ENCODE results near the gene CCDC158. TPM values are rescaled to one million over a fixed set of nuclear protein-coding genes. Genes with fewer than 3 reads are reported as not detected.

Gene CCDC158
- total and polyA plus RNA-seq, 2 of the 4 experiments (the other 2 are of a cell fraction) = not detected

GRCh38 chr4:76309939-76310550 is 110.9 kb downstream of the CCDC158 start:
- Histone ChIP-seq H2BK120ac (ENCODE audit: low read depth, low read length) (no peak overlapping the region), H3K36me3 (ENCODE audit: control insufficient read depth, insufficient read depth, low read length) (peaks cover 8% of the 10 kb centered on the region), H3K18ac (ENCODE audit: low read depth, low read length) (no peak overlapping the region), H4K5ac (ENCODE audit: low read depth, low read length) (no peak overlapping the region), H3K23ac (ENCODE audit: low read depth, low read length) (no peak overlapping the region), H3K9me3 (ENCODE audit: control insufficient read depth, insufficient read depth, low read length) (no peaks in the 10 kb centered on the region), H2BK5ac (ENCODE audit: low read depth, low read length, poor library complexity, severe bottlenecking) (no peak overlapping the region), H3K9me1 (ENCODE audit: insufficient read depth, low read length) (peaks cover 17% of the 10 kb centered on the region), H2AK5ac (ENCODE audit: low read depth, low read length) (no peak overlapping the region), H3K4me1 (ENCODE audit: control insufficient read depth, insufficient read depth, low read length) (peaks cover 6% of the 10 kb centered on the region; the same call in 1 of the 2 replicates), H3K79me1 (ENCODE audit: low read depth in 1 of 2, low read length in 2 of 2) (peaks cover 23 to 36% of the 10 kb centered on the region in 2 experiments; a peak in 3 of 4 replicates), H2AFZ (replicated peaks; ENCODE audit: low read length, poor library complexity) (no peak overlapping the region), H3K27ac (ENCODE audit: insufficient read depth, low read length) (no peak overlapping the region), H3K56ac (ENCODE audit: extremely low read depth, insufficient read depth, low read length) (no peak overlapping the region), H3K4me2 (ENCODE audit: low read depth, low read length) (no peak overlapping the region), H4K8ac (ENCODE audit: low read depth in 2 of 2, low read length in 2 of 2) (no peak overlapping the region), H3K9ac (ENCODE audit: low read depth, low read length) (no peak overlapping the region), H3K4me3 (ENCODE audit: insufficient read depth, low read depth, low read length) (no peak overlapping the region), H2AK9ac (replicated peaks; ENCODE audit: low read depth, low read length, poor library complexity) (no peak overlapping the region), H2BK15ac (ENCODE audit: low read depth, low read length) (no peak overlapping the region), H3K27me3 (ENCODE audit: control insufficient read depth, insufficient read depth, low read length) (no peaks in the 10 kb centered on the region), H3K14ac (replicated peaks; ENCODE audit: low read depth, low read length) (no peak overlapping the region), H2BK20ac (ENCODE audit: low read depth, low read length) (no peak overlapping the region), H4K20me1 (ENCODE audit: insufficient read depth, low read length) (no peaks in the 10 kb centered on the region; the same call in 1 of the 2 replicates), H3K4ac (ENCODE audit: low read depth, low read length) (no peak overlapping the region), H4K91ac (ENCODE audit: insufficient read depth, low read depth, low read length) (no peak overlapping the region)
- POLR2A ChIA-PET (ENCODE audit: unreplicated experiment) = no interaction called here
- 100% methylated on average over 1 of the region's 3 CpGs; no CpG with 5 or more reads in 1 of the 2 experiments for WGBS, 2 experiments (ENCODE audit: extremely low coverage in 2 of 2, insufficient read length in 1 of 2)
- TF ChIP-seq MAFK (IDR thresholded peaks at IDR 0.05; ENCODE audit: low read depth, low read length) = peak; percentile 21; the same call in 1 of the 2 replicates
- no peak for TF ChIP-seq MXI1 (IDR thresholded peaks at IDR 0.05; ENCODE audit: borderline replicate concordance, low read depth, low read length)
- CTCF ChIA-PET = no interaction called here
- dilution Hi-C loops (cut with HindIII; ENCODE audit: low sequenced_read_pairs, unreplicated experiment) (no loop called here), in situ Hi-C loops (cut with MboI; ENCODE audit: low sequenced_read_pairs) (no loop called here), intact Hi-C loops (cut with micrococcal nuclease) (no loop called here)
- no TSS peak for BruUV-seq (replicated peaks)
- no peak for DNase-seq
- no peak for ATAC-seq (ENCODE audit: low read depth)
